ENCODE measurements around the gene IRF5.

DNA sequence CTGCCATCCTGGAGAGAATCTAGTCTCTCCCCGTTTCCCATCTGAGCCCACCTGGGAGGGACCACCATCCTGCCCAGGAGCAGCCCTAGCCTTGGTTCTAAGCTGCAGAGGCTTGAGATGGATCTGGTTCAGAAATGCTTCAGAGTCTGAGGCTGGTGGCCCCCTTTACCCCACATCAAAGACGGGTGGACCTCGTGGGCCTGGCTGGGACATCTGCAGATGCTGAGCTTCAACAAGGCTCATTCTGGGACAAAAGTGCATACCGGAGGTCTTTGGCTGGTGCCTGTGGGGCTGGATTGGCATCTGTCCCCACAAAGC is 4.9 kb upstream of the IRF5 start:
- TF ChIP-seq, protein P1, sequence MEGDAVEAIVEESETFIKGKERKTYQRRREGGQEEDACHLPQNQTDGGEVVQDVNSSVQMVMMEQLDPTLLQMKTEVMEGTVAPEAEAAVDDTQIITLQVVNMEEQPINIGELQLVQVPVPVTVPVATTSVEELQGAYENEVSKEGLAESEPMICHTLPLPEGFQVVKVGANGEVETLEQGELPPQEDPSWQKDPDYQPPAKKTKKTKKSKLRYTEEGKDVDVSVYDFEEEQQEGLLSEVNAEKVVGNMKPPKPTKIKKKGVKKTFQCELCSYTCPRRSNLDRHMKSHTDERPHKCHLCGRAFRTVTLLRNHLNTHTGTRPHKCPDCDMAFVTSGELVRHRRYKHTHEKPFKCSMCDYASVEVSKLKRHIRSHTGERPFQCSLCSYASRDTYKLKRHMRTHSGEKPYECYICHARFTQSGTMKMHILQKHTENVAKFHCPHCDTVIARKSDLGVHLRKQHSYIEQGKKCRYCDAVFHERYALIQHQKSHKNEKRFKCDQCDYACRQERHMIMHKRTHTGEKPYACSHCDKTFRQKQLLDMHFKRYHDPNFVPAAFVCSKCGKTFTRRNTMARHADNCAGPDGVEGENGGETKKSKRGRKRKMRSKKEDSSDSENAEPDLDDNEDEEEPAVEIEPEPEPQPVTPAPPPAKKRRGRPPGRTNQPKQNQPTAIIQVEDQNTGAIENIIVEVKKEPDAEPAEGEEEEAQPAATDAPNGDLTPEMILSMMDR (IDR thresholded peaks at IDR 0.05 in 8 of 11, conservative IDR thresholded peaks at IDR 0.05 in 3 of 11) = no peak
- TF ChIP-seq POLR2A (IDR thresholded peaks at IDR 0.05) (no peak), POLR2AphosphoS5 (IDR thresholded peaks at IDR 0.05) (no peak)

All from spleen (tissue), 7 donors.